ENCODE results near the gene RAP1GAP2.

The RAP1GAP2 gene

GRCh38 chr17:3004150-3004801 lies 208.0 kb downstream of the RAP1GAP2 start:
- DNase-seq, result peak; percentile 98 to 99

GRCh38 chr17:3004925-3005324 lies 208.7 kb downstream of the RAP1GAP2 start:
- no peak for DNase-seq

- DNase-seq, result no peak
Measured at GRCh38 chr17:3005696-3006095, 209.5 kb downstream of the RAP1GAP2 start.

- DNase-seq, result no peak
Measured at GRCh38 chr17:3006801-3007200, 210.6 kb downstream of the RAP1GAP2 start.

DNA sequence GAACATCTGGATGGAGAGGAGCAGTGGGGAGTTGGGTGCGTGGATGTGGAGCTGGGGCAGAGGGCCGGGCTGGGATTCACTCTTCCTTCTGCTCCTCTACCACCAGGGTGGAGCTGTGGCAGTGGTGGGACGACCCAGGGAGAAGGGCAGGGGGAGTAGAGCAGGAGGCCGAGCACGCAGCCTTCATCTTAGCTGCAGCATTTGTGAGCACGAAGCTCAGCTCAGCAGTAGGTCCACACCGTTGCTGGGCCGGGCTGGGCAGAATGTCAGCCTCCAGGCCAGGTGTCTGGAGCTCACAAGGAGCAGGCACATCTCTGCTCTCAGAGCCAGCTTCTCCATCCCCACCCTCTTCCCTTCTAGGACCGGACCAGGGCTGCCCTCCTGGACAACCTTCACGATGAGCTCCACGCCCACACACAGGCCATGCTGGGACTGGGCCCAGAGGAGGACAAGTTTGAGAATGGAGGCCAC lies 211.4 kb downstream of the RAP1GAP2 start:
- no peak for DNase-seq

- no peak for DNase-seq
Measured at GRCh38 chr17:3008336-3009288, 212.4 kb downstream of the RAP1GAP2 start.

GRCh38 chr17:3009411-3009920 lies 213.2 kb downstream of the RAP1GAP2 start:
- no peak for DNase-seq

- DNase-seq, result no peak
Measured at GRCh38 chr17:3011891-3012290, 215.7 kb downstream of the RAP1GAP2 start.

- DNase-seq, result peak; percentile 42 to 55
Measured at GRCh38 chr17:3012926-3013581, 216.8 kb downstream of the RAP1GAP2 start.

GRCh38 chr17:3015890-3016289 lies 219.7 kb downstream of the RAP1GAP2 start:
- DNase-seq, result no peak

DNA sequence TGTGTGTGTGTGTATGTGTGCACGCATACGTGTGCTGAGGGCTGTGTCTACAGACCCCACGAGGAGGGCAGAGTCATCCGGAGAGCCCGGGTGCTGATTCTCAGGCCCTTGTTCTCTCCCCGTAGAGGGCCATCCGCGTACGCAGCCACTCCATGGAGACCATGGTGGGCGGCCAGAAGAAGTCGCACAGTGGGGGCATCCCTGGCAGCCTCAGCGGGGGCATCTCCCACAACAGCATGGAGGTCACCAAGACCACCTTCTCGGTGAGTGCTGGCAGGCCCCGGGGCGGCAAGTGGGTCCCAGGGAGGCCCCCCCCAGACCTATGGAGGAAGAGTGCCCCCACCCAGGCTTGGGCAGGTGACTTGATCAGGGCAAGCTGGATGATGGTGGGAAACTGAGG lies 221.7 kb downstream of the RAP1GAP2 start:
- DNase-seq, result no peak

DNA sequence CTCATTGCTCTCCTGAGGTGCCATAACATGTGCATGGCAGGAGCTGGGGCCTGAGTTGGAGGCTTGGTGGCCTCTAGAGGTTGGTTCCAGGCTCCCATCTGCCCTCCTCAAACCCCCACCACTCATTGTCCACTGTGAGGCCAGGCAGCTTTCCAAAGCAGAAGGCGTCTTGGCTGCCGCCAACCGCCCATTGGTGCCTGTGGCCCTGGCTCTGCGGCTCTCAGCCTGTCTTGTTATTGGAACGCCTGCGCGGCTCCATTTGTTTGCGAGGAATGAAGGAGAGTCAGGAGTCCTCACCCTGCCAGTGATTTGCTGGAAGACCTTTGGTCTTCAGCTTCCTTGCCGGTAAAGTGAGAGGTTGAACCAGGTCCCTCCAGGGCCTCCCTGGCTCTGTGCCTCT lies 223.5 kb downstream of the RAP1GAP2 start:
- no peak for DNase-seq

DNA sequence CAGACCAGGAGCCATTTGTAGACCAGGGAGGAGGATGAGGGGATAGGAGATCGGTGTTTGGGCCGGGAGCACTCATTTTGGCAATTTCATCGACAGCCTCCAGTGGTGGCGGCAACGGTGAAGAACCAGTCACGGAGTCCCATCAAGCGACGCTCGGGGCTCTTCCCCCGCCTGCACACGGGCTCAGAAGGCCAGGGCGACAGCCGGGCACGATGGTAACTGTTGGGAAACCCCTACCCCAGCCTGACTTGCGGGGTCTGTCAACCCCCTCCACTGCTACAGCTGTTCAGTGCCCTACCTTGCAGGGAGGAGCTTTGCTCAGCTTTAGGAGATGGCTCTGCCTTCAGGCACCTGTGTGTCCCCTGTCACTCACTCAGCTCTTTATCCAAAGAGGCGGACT lies 224.1 kb downstream of the RAP1GAP2 start:
- DNase-seq, result no peak

- DNase-seq, result no peak
Measured at GRCh38 chr17:3022197-3022596, 226.0 kb downstream of the RAP1GAP2 start.

DNA sequence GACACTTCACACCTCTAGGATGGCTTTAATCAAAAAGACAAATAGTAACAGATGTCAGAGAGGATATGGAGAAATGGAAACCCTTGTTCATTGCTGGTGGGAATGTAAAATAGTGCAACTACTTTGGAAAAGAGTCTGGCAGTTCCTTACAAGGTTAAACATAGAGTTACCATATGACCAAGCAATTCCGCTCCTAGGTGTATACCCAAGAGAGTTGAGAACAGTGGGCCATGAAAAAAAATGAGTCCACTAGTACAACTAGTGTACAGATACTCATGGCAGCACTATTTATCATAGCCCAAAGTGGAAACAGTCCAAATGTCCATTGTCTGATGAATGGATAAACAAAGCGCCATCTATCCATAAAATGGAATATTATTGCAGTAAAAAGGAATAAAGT lies 228.1 kb downstream of the RAP1GAP2 start:
- no peak for DNase-seq

- no peak for DNase-seq
Measured at GRCh38 chr17:3025421-3026124, 229.3 kb downstream of the RAP1GAP2 start.

DNA sequence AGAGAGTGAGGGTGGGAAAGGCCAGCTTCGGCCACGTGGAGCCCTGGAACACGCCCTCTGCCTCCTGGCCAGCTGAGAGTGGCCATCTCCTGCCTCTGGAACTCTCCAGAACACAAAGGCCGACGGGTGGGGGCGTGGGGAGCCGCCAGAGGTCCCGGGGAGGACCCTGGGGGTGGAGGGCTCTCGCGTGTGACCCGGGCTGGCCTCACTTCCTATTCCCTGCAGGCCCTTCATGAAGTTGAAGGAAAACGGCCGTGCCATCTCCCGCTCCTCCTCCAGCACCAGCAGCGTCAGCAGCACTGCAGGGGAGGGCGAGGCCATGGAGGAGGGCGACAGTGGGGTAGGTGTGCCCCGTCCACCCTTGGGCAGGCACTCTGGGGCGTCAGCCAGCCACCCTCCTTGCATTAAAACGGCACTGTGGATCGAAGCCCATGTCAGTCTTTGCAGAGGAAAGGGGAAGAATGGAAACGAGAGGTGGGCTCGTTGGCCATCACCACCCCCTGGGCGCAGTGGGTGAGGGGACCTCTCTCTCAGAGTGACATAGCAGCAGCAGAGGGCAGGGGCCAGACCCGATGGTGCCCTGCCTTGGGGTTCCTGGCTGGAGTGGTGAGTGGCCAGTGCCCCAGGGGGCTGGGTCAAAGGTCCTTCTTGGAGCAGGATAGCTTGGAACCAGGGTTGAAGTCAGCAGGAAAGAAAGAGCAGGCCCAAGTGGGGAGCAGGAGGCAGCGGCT lies 230.1 kb downstream of the RAP1GAP2 start:
- no peak for DNase-seq

- DNase-seq, result no peak
Measured at GRCh38 chr17:3026856-3027751, 230.9 kb downstream of the RAP1GAP2 start.

DNA sequence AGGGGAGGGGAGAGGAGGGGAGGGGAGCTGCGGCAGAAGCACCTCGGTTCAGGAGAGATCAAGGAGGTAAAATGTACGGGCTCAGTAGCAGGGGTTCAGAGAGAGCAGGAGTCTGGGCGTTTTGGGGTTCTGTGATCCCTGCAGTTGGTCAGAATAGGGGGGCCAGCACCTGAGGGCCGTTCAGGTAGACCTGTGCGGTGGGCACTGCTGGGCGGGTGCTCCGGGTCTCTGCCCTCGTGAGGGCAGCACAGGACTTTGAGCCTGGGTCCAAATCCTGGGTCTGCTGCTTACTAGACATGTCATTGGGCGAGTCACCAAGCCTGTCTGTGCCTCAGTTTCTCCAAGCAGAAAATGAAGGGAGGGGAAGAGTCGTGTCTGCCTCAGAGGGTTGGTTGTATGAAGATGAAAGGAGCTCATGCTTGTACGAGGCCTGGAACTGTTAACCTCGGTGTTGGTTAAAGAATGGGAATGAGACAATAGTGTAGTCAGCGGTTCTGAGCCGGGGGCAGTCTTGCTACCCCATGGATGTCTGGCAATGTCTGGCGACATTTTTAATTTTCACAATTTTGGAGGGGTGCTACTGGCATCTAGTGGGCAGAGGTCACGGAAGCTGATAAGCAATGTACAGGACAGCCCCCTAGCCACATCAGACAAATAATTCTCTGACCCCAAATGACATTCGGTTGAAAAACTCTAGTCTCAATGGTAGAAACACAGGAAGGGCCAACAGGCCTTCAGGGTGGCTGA lies 231.7 kb downstream of the RAP1GAP2 start:
- no peak for DNase-seq

Data from hippocampal formation (tissue), 2 donors.